Measurements from ENCODE around the gene SEC24D. TPM values are rescaled to one million over a fixed set of nuclear protein-coding genes. Genes with fewer than 3 reads are reported as not detected.
"Not testable (repeated sequence)": the region's sequence is repeated elsewhere in the genome, so short reads cannot be mapped to it uniquely, and the experiment has no call there.

Gene SEC24D
- polyA plus RNA-seq, 4 donors: 28.1 to 57.9 (median 46.5) TPM

- H3K4me1 ChIP-seq (ENCODE audit: control insufficient read depth in 3 of 3, insufficient read depth in 2 of 3, low read depth in 1 of 3, low read length in 2 of 3); FAIRE-seq; H3K27ac ChIP-seq (ENCODE audit: low read depth in 1 of 3, low read length in 2 of 3); H3K4me3 ChIP-seq (ENCODE audit: low read depth in 1 of 3, low read length in 3 of 3); H3K9me3 ChIP-seq (ENCODE audit: control insufficient read depth in 2 of 2, insufficient read depth in 1 of 2, low read depth in 1 of 2, low read length in 1 of 2); DNase-seq; H3K27me3 ChIP-seq (ENCODE audit: control insufficient read depth in 3 of 3, insufficient read depth in 3 of 3, low read length in 3 of 3): not testable (repeated sequence)
- WGBS, 3 donors: 97 to 100% (median 99%) methylated on average over 13 of the region's 13 CpGs
- peaks cover 0 to 14% (median 7%) of the 10 kb centered on the region in 3 donors for H3K36me3 ChIP-seq (ENCODE audit: control insufficient read depth in 3 of 3, insufficient read depth in 2 of 3, low read depth in 1 of 3, low read length in 3 of 3)
Observed at GRCh38 chr4:118782886-118783285, 53.0 kb downstream of the SEC24D start.

GRCh38 chr4:118777649-118778048 is 58.3 kb downstream of the SEC24D start:
- not testable (repeated sequence) for H3K4me1 ChIP-seq (ENCODE audit: control insufficient read depth in 3 of 3, insufficient read depth in 2 of 3, low read depth in 1 of 3, low read length in 2 of 3); H3K27me3 ChIP-seq (ENCODE audit: control insufficient read depth in 3 of 3, insufficient read depth in 3 of 3, low read length in 3 of 3); H3K36me3 ChIP-seq (ENCODE audit: control insufficient read depth in 3 of 3, insufficient read depth in 2 of 3, low read depth in 1 of 3, low read length in 3 of 3); H3K4me3 ChIP-seq (ENCODE audit: low read depth in 1 of 3, low read length in 3 of 3); DNase-seq; H3K27ac ChIP-seq (ENCODE audit: low read depth in 1 of 3, low read length in 2 of 3); H3K9me3 ChIP-seq (ENCODE audit: control insufficient read depth in 2 of 2, insufficient read depth in 1 of 2, low read depth in 1 of 2, low read length in 1 of 2); FAIRE-seq
- WGBS, 3 donors: 95 to 100% (median 98%) methylated on average over 2 of the region's 2 CpGs

- 86 to 100% (median 93%) methylated on average over 2 of the region's 2 CpGs for WGBS, 3 donors
- H3K27ac ChIP-seq (ENCODE audit: low read depth in 1 of 3, low read length in 2 of 3): not testable (repeated sequence)
Observed at GRCh38 chr4:118776955-118777640, 58.8 kb downstream of the SEC24D start.

GRCh38 chr4:118776157-118776954 is 59.6 kb downstream of the SEC24D start:
- no peaks in the 10 kb centered on the region for H3K27me3 ChIP-seq (ENCODE audit: control insufficient read depth in 3 of 3, insufficient read depth in 3 of 3, low read length in 3 of 3)
- WGBS, 3 donors: 57 to 76% (median 62%) methylated on average over 1 of the region's 1 CpG
- DNase-seq (no peak), FAIRE-seq (no peak)
- H3K9me3 ChIP-seq (ENCODE audit: control insufficient read depth in 2 of 2, insufficient read depth in 1 of 2, low read depth in 1 of 2, low read length in 1 of 2): no peaks in the 10 kb centered on the region
- no peak overlapping the region for H3K27ac ChIP-seq (ENCODE audit: low read depth in 1 of 3, low read length in 2 of 3)
- no peaks in the 10 kb centered on the region for H3K4me1 ChIP-seq (ENCODE audit: control insufficient read depth in 3 of 3, insufficient read depth in 2 of 3, low read depth in 1 of 3, low read length in 2 of 3)
- no peak overlapping the region for H3K4me3 ChIP-seq (ENCODE audit: low read depth in 1 of 3, low read length in 3 of 3)
- H3K36me3 ChIP-seq (ENCODE audit: control insufficient read depth in 3 of 3, insufficient read depth in 2 of 3, low read depth in 1 of 3, low read length in 3 of 3): no peaks in the 10 kb centered on the region

More at GRCh38 chr4:118776955-118777640, 58.8 kb downstream of the SEC24D start:
- not testable (repeated sequence) for DNase-seq; FAIRE-seq; H3K4me3 ChIP-seq (ENCODE audit: low read depth in 1 of 3, low read length in 3 of 3); H3K27me3 ChIP-seq (ENCODE audit: control insufficient read depth in 3 of 3, insufficient read depth in 3 of 3, low read length in 3 of 3); H3K36me3 ChIP-seq (ENCODE audit: control insufficient read depth in 3 of 3, insufficient read depth in 2 of 3, low read depth in 1 of 3, low read length in 3 of 3); H3K4me1 ChIP-seq (ENCODE audit: control insufficient read depth in 3 of 3, insufficient read depth in 2 of 3, low read depth in 1 of 3, low read length in 2 of 3); H3K9me3 ChIP-seq (ENCODE audit: control insufficient read depth in 2 of 2, insufficient read depth in 1 of 2, low read depth in 1 of 2, low read length in 1 of 2)

- Histone ChIP-seq H3K27me3 (ENCODE audit: control insufficient read depth in 3 of 3, insufficient read depth in 3 of 3, low read length in 3 of 3) (no peaks in the 10 kb centered on the region), H3K9me3 (ENCODE audit: control insufficient read depth in 2 of 2, insufficient read depth in 1 of 2, low read depth in 1 of 2, low read length in 1 of 2) (no peaks in the 10 kb centered on the region), H3K27ac (ENCODE audit: low read depth in 1 of 3, low read length in 2 of 3) (no peak overlapping the region), H3K4me3 (ENCODE audit: low read depth in 1 of 3, low read length in 3 of 3) (no peak overlapping the region), H3K36me3 (ENCODE audit: control insufficient read depth in 3 of 3, insufficient read depth in 2 of 3, low read depth in 1 of 3, low read length in 3 of 3) (peaks cover 0 to 2% (median 0%) of the 10 kb centered on the region in 3 donors), H3K4me1 (ENCODE audit: control insufficient read depth in 3 of 3, insufficient read depth in 2 of 3, low read depth in 1 of 3, low read length in 2 of 3) (no peaks in the 10 kb centered on the region)
- 90 to 97% (median 92%) methylated on average over 2 of the region's 2 CpGs for WGBS, 3 donors
- FAIRE-seq (no peak), DNase-seq (no peak)
Observed at GRCh38 chr4:118775405-118775804, 60.5 kb downstream of the SEC24D start.

GRCh38 chr4:118774989-118775388 is 60.9 kb downstream of the SEC24D start:
- H3K4me3 ChIP-seq (ENCODE audit: low read depth in 1 of 3, low read length in 3 of 3): no peak overlapping the region
- FAIRE-seq (no peak), DNase-seq (no peak)
- H3K27ac ChIP-seq (ENCODE audit: low read depth in 1 of 3, low read length in 2 of 3): no peak overlapping the region
- H3K27me3 ChIP-seq (ENCODE audit: control insufficient read depth in 3 of 3, insufficient read depth in 3 of 3, low read length in 3 of 3): no peaks in the 10 kb centered on the region
- H3K4me1 ChIP-seq (ENCODE audit: control insufficient read depth in 3 of 3, insufficient read depth in 2 of 3, low read depth in 1 of 3, low read length in 2 of 3): no peaks in the 10 kb centered on the region
- WGBS, 3 donors: 79 to 87% (median 83%) methylated on average over 3 of the region's 3 CpGs
- no peaks in the 10 kb centered on the region for H3K9me3 ChIP-seq (ENCODE audit: control insufficient read depth in 2 of 2, insufficient read depth in 1 of 2, low read depth in 1 of 2, low read length in 1 of 2)
- peaks cover 0 to 4% (median 0%) of the 10 kb centered on the region in 3 donors for H3K36me3 ChIP-seq (ENCODE audit: control insufficient read depth in 3 of 3, insufficient read depth in 2 of 3, low read depth in 1 of 3, low read length in 3 of 3)

- no peak overlapping the region for H3K4me3 ChIP-seq (ENCODE audit: low read depth in 1 of 3, low read length in 3 of 3)
- 77 to 82% (median 79%) methylated on average over 1 of the region's 1 CpG for WGBS, 3 donors
- FAIRE-seq (no peak), DNase-seq (no peak)
- no peaks in the 10 kb centered on the region for H3K9me3 ChIP-seq (ENCODE audit: control insufficient read depth in 2 of 2, insufficient read depth in 1 of 2, low read depth in 1 of 2, low read length in 1 of 2)
- H3K27me3 ChIP-seq (ENCODE audit: control insufficient read depth in 3 of 3, insufficient read depth in 3 of 3, low read length in 3 of 3): no peaks in the 10 kb centered on the region
- no peaks in the 10 kb centered on the region for H3K4me1 ChIP-seq (ENCODE audit: control insufficient read depth in 3 of 3, insufficient read depth in 2 of 3, low read depth in 1 of 3, low read length in 2 of 3)
- H3K27ac ChIP-seq (ENCODE audit: low read depth in 1 of 3, low read length in 2 of 3): no peak overlapping the region
- H3K36me3 ChIP-seq (ENCODE audit: control insufficient read depth in 3 of 3, insufficient read depth in 2 of 3, low read depth in 1 of 3, low read length in 3 of 3): peaks cover 2 to 8% (median 3%) of the 10 kb centered on the region in 3 donors
Observed at GRCh38 chr4:118774321-118774720, 61.6 kb downstream of the SEC24D start.

GRCh38 chr4:118773429-118773792 is 62.5 kb downstream of the SEC24D start:
- WGBS, 3 donors: 64 to 95% (median 84%) methylated on average over 2 of the region's 2 CpGs
- Histone ChIP-seq H3K36me3 (ENCODE audit: control insufficient read depth in 3 of 3, insufficient read depth in 2 of 3, low read depth in 1 of 3, low read length in 3 of 3) (peaks cover 3 to 8% (median 4%) of the 10 kb centered on the region in 3 donors), H3K27ac (ENCODE audit: low read depth in 1 of 3, low read length in 2 of 3) (no peak overlapping the region), H3K4me3 (ENCODE audit: low read depth in 1 of 3, low read length in 3 of 3) (no peak overlapping the region), H3K4me1 (ENCODE audit: control insufficient read depth in 3 of 3, insufficient read depth in 2 of 3, low read depth in 1 of 3, low read length in 2 of 3) (no peaks in the 10 kb centered on the region), H3K9me3 (ENCODE audit: control insufficient read depth in 2 of 2, insufficient read depth in 1 of 2, low read depth in 1 of 2, low read length in 1 of 2) (no peaks in the 10 kb centered on the region), H3K27me3 (ENCODE audit: control insufficient read depth in 3 of 3, insufficient read depth in 3 of 3, low read length in 3 of 3) (no peaks in the 10 kb centered on the region)
- DNase-seq (no peak), FAIRE-seq (no peak)
